Measurements from ENCODE around the gene PRDM8.
"Not testable (repeated sequence)": the region's sequence is repeated elsewhere in the genome, so short reads cannot be mapped to it uniquely, and the experiment has no call there.

Gene PRDM8

DNA sequence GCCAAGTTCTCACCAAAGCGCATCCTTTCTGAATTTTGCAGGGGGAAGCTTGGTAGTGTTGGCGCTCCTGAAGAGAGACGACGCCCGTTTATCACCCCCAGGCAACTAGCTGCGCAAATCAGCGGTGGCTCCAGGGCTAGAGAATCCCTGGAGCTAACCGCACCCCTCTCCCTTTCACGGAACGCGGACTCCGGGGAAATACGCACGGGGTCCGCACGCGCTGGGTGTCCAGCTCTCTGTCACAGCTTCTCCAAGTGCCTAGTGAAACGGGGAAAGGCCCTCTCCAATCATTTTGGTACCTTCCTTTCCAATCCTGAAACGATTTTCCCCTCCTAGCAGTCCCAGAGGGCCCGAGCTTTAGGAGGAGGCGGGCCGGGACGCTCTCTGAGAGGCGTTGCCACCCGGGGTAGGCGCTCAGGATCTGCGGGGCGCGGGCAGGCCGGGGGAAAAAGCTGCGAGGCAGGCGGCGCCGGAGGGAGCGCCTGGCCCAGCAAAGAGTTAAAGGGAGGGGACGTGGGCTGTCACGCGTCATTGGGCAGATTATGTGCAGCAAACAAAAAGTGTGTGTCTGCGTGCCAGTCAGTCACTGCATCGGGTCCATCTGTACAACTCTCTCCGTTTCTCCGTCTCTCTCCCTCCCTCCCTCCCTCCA lies at the start of gene PRDM8:
TSS of gene PRDM8 (plus strand) at position 582 of the 652 bp plus-strand sequence. CDS start 2,578 bp downstream, outside the sequence.
- DNase-seq (ENCODE audit: low read depth in 2 of 2) = no peak

DNA sequence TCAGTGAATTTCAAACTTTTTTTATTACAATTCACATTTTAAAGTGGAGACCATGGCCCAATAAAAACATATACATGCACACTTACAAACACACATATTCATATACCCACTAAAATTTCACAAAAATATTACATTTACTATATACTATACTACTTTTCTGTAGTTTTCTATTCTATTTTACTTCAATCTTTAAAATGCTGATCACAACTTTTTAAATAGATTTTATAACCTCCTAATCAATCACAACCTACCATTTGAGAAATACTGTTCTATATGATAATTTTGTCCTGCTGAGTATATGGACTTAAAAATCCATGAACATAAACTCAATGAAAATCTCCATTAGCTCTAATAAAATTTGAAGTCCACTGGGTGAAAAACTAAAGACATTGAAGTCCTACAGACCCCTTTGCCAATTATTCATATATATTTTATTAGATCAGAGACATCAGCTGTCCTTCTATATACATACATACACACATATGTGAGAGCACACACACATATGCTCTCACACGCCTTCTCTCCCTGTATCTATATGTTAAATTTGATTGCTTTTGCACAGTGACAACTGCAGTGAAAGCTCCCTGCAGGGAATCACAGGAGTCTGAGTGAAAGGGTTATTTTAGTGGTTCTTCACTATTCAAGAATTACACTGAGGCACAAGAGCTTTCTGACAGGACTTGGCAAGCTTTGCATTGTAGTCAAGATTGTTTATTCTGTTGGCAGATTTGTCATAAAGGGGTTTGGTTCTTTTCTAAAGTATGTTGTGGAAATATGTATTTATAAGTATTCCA lies 46.7 kb upstream of the PRDM8 start:
- DNase-seq (ENCODE audit: low read depth in 2 of 2) = no peak

DNA sequence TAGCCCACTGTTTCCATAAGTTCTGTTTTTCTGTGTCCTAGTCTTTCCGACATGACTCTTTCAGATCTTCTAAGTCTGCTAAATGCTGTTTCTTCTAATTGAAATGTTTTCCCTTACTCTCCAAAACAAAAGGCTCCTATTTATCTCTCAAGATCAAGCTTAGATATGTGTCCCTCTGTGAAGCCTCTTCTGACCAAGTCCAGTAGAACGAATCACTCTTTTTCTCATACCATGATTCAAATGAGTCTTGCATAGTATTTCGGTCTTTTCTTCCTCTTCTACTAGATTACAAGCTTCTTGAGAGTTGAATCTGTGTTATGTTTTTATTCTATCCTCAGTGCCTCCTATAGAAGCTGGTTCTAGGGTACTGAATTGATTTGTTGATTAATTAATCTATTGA lies 45.3 kb upstream of the PRDM8 start:
- DNase-seq (ENCODE audit: low read depth in 2 of 2) = no peak

DNA sequence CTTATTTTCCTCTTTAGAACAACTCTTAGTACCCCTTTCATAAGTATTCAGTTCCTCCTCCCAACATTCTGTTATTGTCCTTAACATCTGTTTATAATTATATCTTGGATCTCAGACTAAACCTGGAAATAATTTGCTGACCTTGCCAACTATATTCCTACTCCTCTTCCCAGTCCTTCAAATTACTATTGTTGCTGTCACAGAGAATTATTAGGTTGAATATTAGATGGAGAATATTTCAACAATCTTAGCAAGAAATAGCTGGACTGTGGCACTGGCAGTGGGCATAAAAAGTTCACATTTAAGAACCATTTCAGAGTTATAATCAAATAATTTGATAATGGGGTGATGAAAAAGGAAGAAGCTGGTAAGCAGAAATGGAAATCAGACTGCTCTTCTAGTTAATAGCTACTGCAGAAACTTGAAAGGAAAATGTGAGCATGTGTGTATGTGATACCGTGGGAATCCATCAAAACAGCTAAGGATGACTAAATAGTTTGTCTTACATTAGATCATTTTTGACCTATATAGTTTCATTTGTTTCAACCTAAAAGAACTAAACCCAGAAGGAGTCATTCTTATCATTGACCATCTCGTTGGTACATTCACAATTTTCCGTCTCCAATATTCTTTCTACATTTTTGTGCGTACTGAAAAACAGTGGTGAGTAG lies 43.3 kb upstream of the PRDM8 start:
- no peak for DNase-seq (ENCODE audit: low read depth in 2 of 2)

DNA sequence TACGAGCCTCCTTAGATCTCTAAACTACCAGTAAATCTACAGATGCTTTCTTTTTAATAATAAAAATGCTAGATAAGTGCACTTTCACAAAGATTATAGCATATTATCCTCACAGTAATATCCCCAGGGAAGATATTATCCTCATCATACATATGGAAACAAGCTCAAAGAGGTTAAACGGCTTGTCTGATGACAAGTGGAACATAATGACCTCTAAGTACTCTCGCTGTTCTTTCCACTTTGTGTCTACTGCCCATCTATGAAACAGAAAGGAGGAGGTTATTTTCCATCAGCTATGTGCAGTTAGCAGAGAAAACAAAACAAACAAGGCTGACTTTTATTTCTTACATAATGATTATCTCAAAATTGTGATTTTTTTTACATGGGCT lies 42.8 kb upstream of the PRDM8 start:
- DNase-seq (ENCODE audit: low read depth in 2 of 2) = no peak

DNA sequence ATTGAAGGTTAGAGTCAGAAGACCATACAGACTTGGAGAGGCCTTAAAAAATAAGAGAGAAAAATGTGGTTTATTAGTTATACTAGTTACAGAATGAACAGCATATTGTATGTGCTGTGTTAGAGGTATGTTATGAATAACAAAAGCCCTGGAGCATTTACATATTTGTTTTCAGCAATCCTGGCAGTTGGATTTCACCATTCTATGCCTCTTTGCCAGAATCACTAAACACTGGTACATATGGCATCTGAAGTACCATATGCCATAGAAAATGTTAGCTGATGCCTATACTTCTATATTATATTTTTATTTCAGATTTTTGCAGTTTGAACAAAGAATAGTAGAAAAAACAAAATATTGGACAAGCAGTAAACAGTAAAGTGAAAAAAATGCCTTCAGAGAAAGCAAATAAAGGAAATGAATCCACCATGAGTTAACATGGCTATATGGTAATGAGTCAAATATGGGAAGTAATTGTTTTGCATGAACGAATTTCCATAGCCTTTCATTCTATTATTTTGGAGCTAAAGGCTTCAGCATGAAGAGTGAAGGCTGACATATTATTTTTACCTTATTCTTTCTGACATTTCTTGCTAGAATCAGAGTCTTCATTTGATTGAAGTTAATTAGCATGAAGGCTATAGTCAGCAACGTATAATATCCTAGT lies 41.9 kb upstream of the PRDM8 start:
- no peak for DNase-seq (ENCODE audit: low read depth in 2 of 2)

DNA sequence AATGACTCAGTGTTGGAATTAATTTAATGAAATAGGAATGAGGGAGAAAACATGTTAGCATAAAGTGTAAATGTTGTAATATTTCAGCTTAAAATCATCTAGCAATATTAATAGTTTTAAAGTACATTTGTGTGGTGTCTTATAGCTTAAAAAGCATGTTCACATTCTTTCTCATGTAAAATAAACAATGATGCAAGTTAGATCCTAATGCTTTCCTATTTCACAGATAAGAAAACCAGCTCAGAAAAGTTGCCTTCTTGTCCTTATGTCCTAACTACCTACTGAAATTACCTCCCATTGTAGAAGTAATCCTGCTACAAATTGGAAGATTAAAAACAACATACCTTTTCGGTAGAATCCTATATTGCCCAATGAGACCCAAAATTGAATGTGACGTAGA lies 40.9 kb upstream of the PRDM8 start:
- DNase-seq (ENCODE audit: low read depth in 2 of 2) = no peak

DNA sequence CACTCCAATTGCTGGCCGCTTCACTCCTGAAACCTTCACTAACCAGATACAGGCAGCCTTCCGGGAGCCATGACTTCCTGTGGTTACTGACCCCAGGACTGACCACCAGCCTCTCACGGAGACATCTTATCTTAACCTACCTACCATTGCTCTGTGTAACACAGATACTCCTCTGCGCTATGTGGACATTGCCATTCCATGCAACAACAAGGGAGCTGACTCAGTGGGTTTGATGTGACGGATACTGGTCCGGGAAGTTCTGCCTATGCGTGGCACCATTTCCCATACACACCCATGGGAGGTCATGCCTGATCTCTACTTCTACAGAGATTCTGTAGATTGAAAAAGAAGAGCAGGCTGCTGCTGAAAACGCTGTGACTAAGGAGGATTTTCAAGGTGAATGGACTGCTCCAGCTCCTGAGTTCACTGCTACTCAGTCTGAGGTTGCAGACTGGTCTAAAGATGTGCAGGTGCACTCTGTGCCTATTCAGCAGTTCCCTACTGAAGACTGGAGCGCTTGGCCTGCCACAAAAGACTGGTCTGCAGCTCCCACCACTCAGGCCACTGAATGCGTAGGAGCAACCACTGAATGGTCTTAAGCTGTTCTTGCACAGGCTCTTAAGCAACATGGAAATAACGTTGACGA lies 35.8 kb upstream of the PRDM8 start:
- no peak for DNase-seq (ENCODE audit: low read depth in 2 of 2)

DNA sequence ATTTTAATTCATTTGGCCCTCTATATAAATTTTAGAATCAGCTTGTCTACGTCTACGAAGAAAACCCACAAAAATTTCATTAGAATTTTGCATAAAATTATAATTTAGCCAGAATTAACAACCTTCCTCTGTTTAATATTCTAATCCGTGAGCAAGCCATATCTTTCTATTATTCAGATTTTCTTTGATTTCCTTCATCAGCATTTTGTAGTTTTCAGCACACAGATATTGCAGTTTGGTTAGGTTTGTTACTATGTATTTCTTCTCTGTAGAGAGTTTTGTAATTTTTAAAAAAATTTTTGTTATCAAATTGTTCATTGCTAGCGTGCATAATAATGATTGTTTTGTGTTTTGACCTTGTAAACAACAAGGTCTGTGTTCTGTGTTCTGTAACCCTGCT lies 34.9 kb upstream of the PRDM8 start:
- DNase-seq (ENCODE audit: low read depth in 2 of 2) = no peak

DNA sequence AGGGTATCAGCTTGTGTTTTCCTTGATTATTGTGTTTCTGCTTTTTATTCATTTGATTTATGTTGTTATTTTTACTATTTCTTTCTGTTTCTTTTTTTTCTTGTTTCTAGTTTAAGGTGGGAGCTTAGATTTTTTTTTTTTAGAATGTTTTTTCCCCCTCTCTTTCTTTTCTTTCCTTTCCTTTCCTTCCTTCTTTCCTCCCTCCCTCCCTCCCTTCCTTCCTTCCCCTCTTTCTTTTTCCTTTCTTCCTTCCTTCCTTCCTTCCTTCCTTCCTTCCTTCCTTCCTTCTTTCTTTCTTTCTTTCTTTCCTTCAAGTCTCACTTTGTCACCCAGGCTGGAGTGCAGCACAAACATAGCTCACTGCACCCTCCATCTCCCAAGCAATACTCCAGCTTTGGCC lies 31.4 kb upstream of the PRDM8 start:
- DNase-seq (ENCODE audit: low read depth in 2 of 2) = no peak

DNA sequence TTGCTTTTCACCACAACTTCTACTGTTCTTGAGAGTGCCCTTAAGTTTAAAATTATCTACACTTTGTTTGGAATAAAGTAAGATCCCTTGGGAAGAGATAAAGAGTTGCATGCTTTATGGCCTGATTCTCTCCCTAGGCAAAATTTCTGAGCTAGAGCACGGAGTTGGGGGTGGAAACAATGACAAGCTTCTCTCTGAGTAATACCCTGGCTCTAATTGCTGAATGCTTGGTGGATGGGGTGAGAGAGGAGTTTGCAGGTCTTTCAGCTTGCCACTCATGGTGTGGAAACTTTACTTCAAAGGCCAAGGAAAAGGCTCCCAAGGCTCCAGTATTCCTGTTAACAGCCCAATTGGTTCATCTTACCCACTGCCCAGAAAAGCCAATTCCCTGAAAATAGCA lies 26.1 kb upstream of the PRDM8 start:
- DNase-seq (ENCODE audit: low read depth in 2 of 2) = no peak

DNA sequence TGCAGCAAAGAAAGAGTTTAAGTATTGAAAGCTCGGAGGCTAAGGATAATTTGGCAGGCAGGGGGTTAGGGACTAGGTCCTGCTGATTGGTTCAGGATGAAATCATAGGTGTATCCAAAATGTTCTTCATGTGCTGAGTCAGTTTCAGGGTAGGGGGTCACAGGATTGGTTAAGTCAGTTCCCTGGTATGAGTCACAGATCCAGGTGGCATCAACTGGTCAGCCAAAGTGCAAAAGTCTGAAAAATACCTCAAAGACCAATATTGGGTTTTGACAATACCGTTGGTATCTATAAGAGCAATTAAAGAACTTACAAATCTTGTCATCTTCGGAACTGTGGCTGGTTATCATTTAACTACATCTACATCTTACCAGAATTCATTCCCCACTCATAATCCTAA lies 25.6 kb upstream of the PRDM8 start:
- no peak for DNase-seq (ENCODE audit: low read depth in 2 of 2)

DNA sequence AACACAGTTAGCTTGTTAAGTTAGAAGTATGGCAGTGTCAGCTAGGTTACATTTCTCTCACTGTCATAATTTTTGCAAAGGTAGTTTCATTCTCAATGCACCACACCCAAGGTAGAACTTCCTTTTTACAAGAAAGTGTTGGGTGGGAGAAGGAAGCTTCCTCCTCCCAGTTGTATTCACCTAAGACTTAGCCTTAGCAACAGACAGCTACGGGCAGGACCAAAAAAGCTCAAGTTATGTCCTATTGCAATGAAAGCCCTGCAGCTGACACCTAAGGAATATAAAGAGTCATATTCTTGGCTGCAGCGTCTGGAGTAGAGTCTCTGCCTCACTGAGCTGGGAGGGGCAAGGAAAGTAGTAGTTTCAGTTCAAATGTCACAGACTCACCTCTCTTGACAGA lies 25.1 kb upstream of the PRDM8 start:
- DNase-seq (ENCODE audit: low read depth in 2 of 2) = no peak

DNA sequence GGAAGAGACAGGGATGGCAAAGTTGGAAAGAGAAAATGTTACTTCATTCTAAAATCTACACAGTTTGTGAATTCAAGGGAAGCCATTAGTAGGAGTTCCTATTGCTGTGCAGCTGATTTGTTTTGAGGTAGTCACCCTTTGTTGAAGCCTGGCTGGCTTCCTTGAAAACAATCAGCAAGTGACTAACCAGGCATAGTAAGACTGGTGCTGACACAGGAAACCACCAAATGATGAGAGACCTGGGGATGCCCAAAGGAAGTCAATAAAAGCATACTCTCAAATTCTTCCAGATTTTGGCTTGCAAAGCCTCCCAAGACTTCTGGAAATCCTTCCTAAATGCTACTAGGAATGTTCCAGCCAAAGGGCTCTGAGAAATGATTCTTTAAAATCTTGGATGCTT lies 23.9 kb upstream of the PRDM8 start:
- no peak for DNase-seq (ENCODE audit: low read depth in 2 of 2)

DNA sequence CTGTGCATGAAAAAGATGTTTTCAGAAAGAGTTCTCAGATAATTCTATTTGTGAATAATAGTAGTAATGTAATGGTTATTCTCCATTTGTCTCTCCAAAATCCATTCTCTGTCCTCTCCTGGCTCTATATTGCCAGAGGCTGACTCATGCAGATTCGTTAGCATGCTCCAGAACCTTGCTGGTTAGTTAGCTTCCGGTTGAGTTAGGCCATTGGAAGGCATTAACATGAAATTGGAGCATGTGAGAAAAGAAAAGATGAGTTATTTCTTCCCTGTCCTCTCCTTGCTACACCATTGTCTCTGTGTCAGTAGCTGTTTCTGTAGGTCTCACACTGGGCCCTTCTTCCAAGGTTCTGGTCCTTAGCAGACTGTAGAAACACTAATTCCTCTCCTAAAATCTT lies 23.5 kb upstream of the PRDM8 start:
- DNase-seq (ENCODE audit: low read depth in 2 of 2) = no peak

DNA sequence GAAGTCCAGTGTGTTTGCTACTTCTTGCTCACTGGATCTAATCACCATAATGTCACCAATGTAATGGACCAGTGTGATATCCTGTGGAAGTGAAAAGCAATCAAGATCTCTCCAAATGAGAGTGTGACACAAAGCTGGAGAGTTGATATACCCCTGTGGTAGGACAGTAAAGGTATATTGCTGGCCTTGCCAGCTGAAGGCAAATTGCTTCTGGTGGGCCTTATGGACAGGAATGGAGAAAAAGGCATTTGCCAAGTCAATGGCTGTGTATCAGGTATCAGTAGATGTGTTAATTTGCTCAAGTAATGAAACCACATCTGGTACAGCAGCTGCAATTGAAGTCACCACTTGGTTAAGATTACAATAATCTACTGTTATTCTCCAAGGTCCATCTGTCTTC lies 19.5 kb upstream of the PRDM8 start:
- not testable (repeated sequence) for DNase-seq (ENCODE audit: low read depth in 2 of 2)

DNA sequence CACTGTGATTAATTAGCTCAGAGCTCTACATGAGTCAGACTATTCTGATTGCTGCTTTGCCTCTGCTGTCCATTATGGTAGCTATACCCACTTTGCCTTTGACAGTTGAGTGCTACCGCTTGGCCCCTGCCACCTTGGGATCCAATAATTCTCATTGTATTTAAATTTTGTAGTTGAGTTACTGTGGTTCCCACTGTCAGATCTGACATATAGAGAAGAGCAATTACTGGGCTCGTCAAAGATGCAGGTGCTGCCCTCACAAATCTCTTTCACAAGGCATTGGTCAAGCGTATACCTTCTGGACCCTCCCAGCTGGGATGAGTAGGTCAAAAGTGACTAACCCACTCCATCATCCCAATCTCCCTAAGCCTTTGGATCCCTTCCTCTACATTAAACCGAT lies 18.3 kb upstream of the PRDM8 start:
- DNase-seq (ENCODE audit: low read depth in 2 of 2) = no peak

DNA sequence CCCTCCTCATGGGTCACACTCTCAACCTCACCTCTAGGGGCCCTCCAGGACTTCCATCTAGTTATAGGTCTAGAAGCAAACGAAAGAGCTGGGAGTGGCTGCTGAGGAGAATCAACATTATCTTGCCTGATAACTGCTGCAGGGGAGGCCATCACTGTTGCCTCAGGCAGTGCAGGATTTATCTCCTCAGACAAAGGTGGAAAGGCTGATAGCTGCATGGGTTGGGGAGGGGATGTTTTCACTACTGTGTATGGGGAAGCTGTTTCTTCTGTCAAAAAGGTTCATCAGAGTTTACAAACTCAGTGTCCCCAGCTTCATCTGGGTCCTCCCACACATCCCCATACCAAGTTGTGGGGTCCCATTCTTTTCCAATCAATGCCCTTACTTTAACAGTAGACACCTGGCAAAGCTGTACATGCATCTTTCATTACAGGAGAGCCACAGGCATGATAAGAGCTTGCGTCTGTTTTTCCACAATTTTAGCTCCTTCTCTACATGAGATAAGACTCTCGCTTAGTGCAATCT lies 17.6 kb upstream of the PRDM8 start:
- no peak for DNase-seq (ENCODE audit: low read depth in 2 of 2)

DNA sequence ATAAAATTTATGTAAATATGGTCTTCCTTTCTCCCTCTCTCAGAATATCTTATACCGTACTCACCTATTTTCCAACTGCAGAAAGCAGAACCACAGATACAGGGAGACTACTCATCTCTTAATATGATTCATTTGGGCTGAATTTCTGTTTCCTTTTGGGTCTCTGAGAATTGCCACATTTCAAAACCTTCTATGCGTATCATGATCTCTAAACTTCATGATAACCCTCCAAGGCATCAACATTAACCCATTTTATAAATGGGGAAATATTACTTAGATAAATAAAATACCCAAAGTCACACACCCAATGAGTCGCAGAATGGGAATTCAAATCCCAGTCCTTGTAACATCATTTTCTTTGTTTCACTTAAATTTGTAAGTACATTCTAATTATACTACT lies 16.6 kb upstream of the PRDM8 start:
- no peak for DNase-seq (ENCODE audit: low read depth in 2 of 2)

DNA sequence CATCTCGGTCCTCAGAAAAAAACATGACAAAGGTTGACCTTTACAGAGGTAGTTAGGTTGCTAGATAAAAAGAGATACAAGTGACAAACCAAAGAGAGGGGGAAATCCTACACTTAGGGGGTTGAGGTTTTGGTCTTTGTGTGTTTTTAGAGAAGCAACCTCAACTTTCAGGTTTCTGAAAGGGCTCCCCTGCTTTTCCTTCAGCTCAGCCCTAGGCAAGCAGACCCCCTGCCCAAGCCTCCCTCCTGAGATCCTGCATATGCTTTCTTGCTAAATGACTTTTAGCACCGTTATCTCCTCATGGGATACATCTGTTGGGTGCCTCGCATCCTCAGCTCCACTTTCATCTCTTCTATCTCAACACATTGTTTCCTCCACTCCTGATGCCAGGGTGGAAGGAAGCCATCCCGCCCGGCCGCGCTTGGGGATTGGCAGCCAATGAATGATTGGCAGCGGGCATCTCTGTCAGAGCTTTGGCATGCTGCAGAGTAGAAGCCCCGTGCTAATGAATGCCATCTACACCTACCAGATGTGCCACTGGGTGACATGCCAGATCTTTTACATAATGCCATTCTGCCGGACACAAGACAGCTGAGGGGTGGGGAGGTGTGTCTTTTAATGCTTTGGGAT lies 15.0 kb upstream of the PRDM8 start:
- DNase-seq (ENCODE audit: low read depth in 2 of 2) = no peak
